ENCODE measurements around the gene LUC7L2. TPM values are rescaled to one million over a fixed set of nuclear protein-coding genes. Genes with fewer than 3 reads are reported as not detected.
A peak's percentile ranks its signal among the peaks of the same experiment; 100 is the strongest.
"Not testable (repeated sequence)": the region's sequence is repeated elsewhere in the genome, so short reads cannot be mapped to it uniquely, and the experiment has no call there.

Gene LUC7L2
- total RNA-seq, 5 donors from 2014 or later (not counting 1 experiment from before 2014, with no cell fraction given), result 131 to 169 (median 142) TPM

- not testable (repeated sequence) for DNase-seq; H3K27me3 Mint-ChIP-seq; H3K4me3 Mint-ChIP-seq; H3K9me3 ChIP-seq; H3K9me3 Mint-ChIP-seq; H3K4me1 ChIP-seq (ENCODE audit: control insufficient read depth in 1 of 2, extremely low read depth in 1 of 2, insufficient read depth in 2 of 2, low read length in 2 of 2); H3K27me3 ChIP-seq (replicated peaks in 1 of 2; ENCODE audit: control insufficient read depth in 2 of 2, extremely low read depth in 1 of 2, insufficient read depth in 2 of 2, low read length in 1 of 2); ATAC-seq (replicated peaks in 1 of 4); H3K4me1 Mint-ChIP-seq; H3K4me3 ChIP-seq (ENCODE audit: control insufficient read depth in 1 of 2, extremely low read depth in 1 of 2, low read length in 1 of 2); H3K27ac Mint-ChIP-seq; H3K27ac ChIP-seq (ENCODE audit: low read length)
- ChIA-PET CTCF (interaction anchor here (0.6 to 0.7 kb wide), 3 partner anchors 106 to 819 kb away, joined by 3 to 7 read pairs (median 3); no protein-coding TSS in a partner anchor), POLR2A (interaction anchor here (0.5 to 0.6 kb wide), 3 partner anchors 123 to 737 kb away, joined by 4 to 10 read pairs (median 6); no protein-coding TSS in a partner anchor)
- WGBS (ENCODE audit: insufficient coverage), result 100% methylated on average over 3 of the region's 6 CpGs
- peaks cover 52% of the 10 kb centered on the region for H3K36me3 Mint-ChIP-seq
- peaks cover 8 to 87% of the 10 kb centered on the region in 2 donors for H3K36me3 ChIP-seq (ENCODE audit: control insufficient read depth in 2 of 2, extremely low read depth in 1 of 2, insufficient read depth in 1 of 2, low read length in 1 of 2)
These were observed 55.2 kb downstream of the LUC7L2 start for GRCh38 chr7:139414743-139415402.

- Mint-ChIP-seq H3K27me3 (no peaks in the 10 kb centered on the region), H3K4me3 (no peak overlapping the region), H3K36me3 (peaks cover 57% of the 10 kb centered on the region), H3K4me1 (no peaks in the 10 kb centered on the region), H3K9me3 (no peaks in the 10 kb centered on the region), H3K27ac (no peak overlapping the region)
- Histone ChIP-seq H3K27me3 (replicated peaks in 1 of 2; ENCODE audit: control insufficient read depth in 2 of 2, extremely low read depth in 1 of 2, insufficient read depth in 2 of 2, low read length in 1 of 2) (no peaks in the 10 kb centered on the region), H3K4me1 (ENCODE audit: control insufficient read depth in 1 of 2, extremely low read depth in 1 of 2, insufficient read depth in 2 of 2, low read length in 2 of 2) (no peaks in the 10 kb centered on the region), H3K36me3 (ENCODE audit: control insufficient read depth in 2 of 2, extremely low read depth in 1 of 2, insufficient read depth in 1 of 2, low read length in 1 of 2) (peaks cover 8 to 84% of the 10 kb centered on the region in 2 donors), H3K27ac (ENCODE audit: low read length) (no peak overlapping the region), H3K4me3 (ENCODE audit: control insufficient read depth in 1 of 2, extremely low read depth in 1 of 2, low read length in 1 of 2) (no peak overlapping the region), H3K9me3 (no peaks in the 10 kb centered on the region)
- ATAC-seq (replicated peaks in 1 of 4) (no peak), DNase-seq (no peak)
- WGBS (ENCODE audit: insufficient coverage), result no CpG with 5 or more reads among the region's 3 CpGs
- ChIA-PET CTCF (interaction anchor here in 1 of 2 donors (0.6 kb wide), 1 partner anchor 257 kb away, joined by 4 read pairs; no protein-coding TSS in a partner anchor), POLR2A (no interaction called here)
These were observed 56.7 kb downstream of the LUC7L2 start for GRCh38 chr7:139416405-139416804.

- Histone ChIP-seq H3K4me1 (ENCODE audit: control insufficient read depth in 1 of 2, extremely low read depth in 1 of 2, insufficient read depth in 2 of 2, low read length in 2 of 2) (no peaks in the 10 kb centered on the region), H3K36me3 (ENCODE audit: control insufficient read depth in 2 of 2, extremely low read depth in 1 of 2, insufficient read depth in 1 of 2, low read length in 1 of 2) (peaks cover 10 to 81% of the 10 kb centered on the region in 2 donors), H3K27me3 (replicated peaks in 1 of 2; ENCODE audit: control insufficient read depth in 2 of 2, extremely low read depth in 1 of 2, insufficient read depth in 2 of 2, low read length in 1 of 2) (no peaks in the 10 kb centered on the region), H3K4me3 (ENCODE audit: control insufficient read depth in 1 of 2, extremely low read depth in 1 of 2, low read length in 1 of 2) (no peak overlapping the region), H3K9me3 (no peaks in the 10 kb centered on the region), H3K27ac (ENCODE audit: low read length) (no peak overlapping the region)
- WGBS (ENCODE audit: insufficient coverage), result 97% methylated on average over 11 of the region's 15 CpGs
- Mint-ChIP-seq H3K4me1 (no peaks in the 10 kb centered on the region), H3K27ac (no peak overlapping the region), H3K9me3 (no peaks in the 10 kb centered on the region), H3K27me3 (no peaks in the 10 kb centered on the region), H3K4me3 (no peak overlapping the region), H3K36me3 (peaks cover 60% of the 10 kb centered on the region)
- DNase-seq, result no peak
- no peak for ATAC-seq (replicated peaks in 1 of 4)
- ChIA-PET POLR2A (no interaction called here), CTCF (no interaction called here)
These were observed 57.8 kb downstream of the LUC7L2 start for GRCh38 chr7:139417478-139417877.

GRCh38 chr7:139421123-139421522 is 61.4 kb downstream of the LUC7L2 start:
- no peak overlapping the region for H3K4me3 ChIP-seq (ENCODE audit: control insufficient read depth in 1 of 2, extremely low read depth in 1 of 2, low read length in 1 of 2)
- ATAC-seq (replicated peaks in 1 of 4), result no peak
- no peak overlapping the region for H3K27ac ChIP-seq (ENCODE audit: low read length)
- peaks cover 5 to 70% of the 10 kb centered on the region in 2 donors for H3K36me3 ChIP-seq (ENCODE audit: control insufficient read depth in 2 of 2, extremely low read depth in 1 of 2, insufficient read depth in 1 of 2, low read length in 1 of 2)
- Mint-ChIP-seq H3K4me3 (no peak overlapping the region), H3K27ac (no peak overlapping the region), H3K36me3 (peaks cover 49% of the 10 kb centered on the region), H3K4me1 (no peaks in the 10 kb centered on the region), H3K9me3 (no peaks in the 10 kb centered on the region), H3K27me3 (no peaks in the 10 kb centered on the region)
- no peaks in the 10 kb centered on the region for H3K9me3 ChIP-seq
- ChIA-PET CTCF (interaction anchor here (0.6 to 1.4 kb wide), 3 partner anchors 13 to 1023 kb away, joined by 3 to 10 read pairs (median 5); no protein-coding TSS in a partner anchor), POLR2A (no interaction called here)
- no peaks in the 10 kb centered on the region for H3K4me1 ChIP-seq (ENCODE audit: control insufficient read depth in 1 of 2, extremely low read depth in 1 of 2, insufficient read depth in 2 of 2, low read length in 2 of 2)
- no peak for DNase-seq
- no CpG with 5 or more reads among the region's 1 CpG for WGBS (ENCODE audit: insufficient coverage)
- no peaks in the 10 kb centered on the region for H3K27me3 ChIP-seq (replicated peaks in 1 of 2; ENCODE audit: control insufficient read depth in 2 of 2, extremely low read depth in 1 of 2, insufficient read depth in 2 of 2, low read length in 1 of 2)

GRCh38 chr7:139422126-139422525 is 62.4 kb downstream of the LUC7L2 start:
- Mint-ChIP-seq H3K27me3 (no peaks in the 10 kb centered on the region), H3K9me3 (no peaks in the 10 kb centered on the region), H3K36me3 (peaks cover 42% of the 10 kb centered on the region), H3K4me3 (no peak overlapping the region), H3K27ac (peak overlapping the region in 1 of 2 donors; percentile 1), H3K4me1 (no peaks in the 10 kb centered on the region)
- 87% methylated on average over 5 of the region's 7 CpGs for WGBS (ENCODE audit: insufficient coverage)
- Histone ChIP-seq H3K36me3 (ENCODE audit: control insufficient read depth in 2 of 2, extremely low read depth in 1 of 2, insufficient read depth in 1 of 2, low read length in 1 of 2) (peaks cover 2 to 65% of the 10 kb centered on the region in 2 donors), H3K27me3 (replicated peaks in 1 of 2; ENCODE audit: control insufficient read depth in 2 of 2, extremely low read depth in 1 of 2, insufficient read depth in 2 of 2, low read length in 1 of 2) (no peaks in the 10 kb centered on the region), H3K9me3 (no peaks in the 10 kb centered on the region), H3K4me1 (ENCODE audit: control insufficient read depth in 1 of 2, extremely low read depth in 1 of 2, insufficient read depth in 2 of 2, low read length in 2 of 2) (no peaks in the 10 kb centered on the region), H3K4me3 (ENCODE audit: control insufficient read depth in 1 of 2, extremely low read depth in 1 of 2, low read length in 1 of 2) (no peak overlapping the region), H3K27ac (ENCODE audit: low read length) (no peak overlapping the region)
- DNase-seq (no peak), ATAC-seq (replicated peaks in 1 of 4) (no peak)
- POLR2A ChIA-PET, result interaction anchor here in 1 of 2 donors (0.5 kb wide), 1 partner anchor 825 kb away, joined by 9 read pairs; no protein-coding TSS in a partner anchor
- CTCF ChIA-PET, result interaction anchor here in 1 of 2 donors (0.8 to 1.4 kb wide), 3 partner anchors 12 to 66 kb away, joined by 3 to 5 read pairs (median 3); no protein-coding TSS in a partner anchor

- H3K36me3 Mint-ChIP-seq, result peaks cover 36% of the 10 kb centered on the region
- Histone ChIP-seq H3K27me3 (replicated peaks in 1 of 2; ENCODE audit: control insufficient read depth in 2 of 2, extremely low read depth in 1 of 2, insufficient read depth in 2 of 2, low read length in 1 of 2) (no peaks in the 10 kb centered on the region), H3K9me3 (no peaks in the 10 kb centered on the region), H3K4me3 (ENCODE audit: control insufficient read depth in 1 of 2, extremely low read depth in 1 of 2, low read length in 1 of 2) (no peak overlapping the region), H3K27ac (ENCODE audit: low read length) (no peak overlapping the region), H3K36me3 (ENCODE audit: control insufficient read depth in 2 of 2, extremely low read depth in 1 of 2, insufficient read depth in 1 of 2, low read length in 1 of 2) (peaks cover 2 to 61% of the 10 kb centered on the region in 2 donors), H3K4me1 (ENCODE audit: control insufficient read depth in 1 of 2, extremely low read depth in 1 of 2, insufficient read depth in 2 of 2, low read length in 2 of 2) (no peaks in the 10 kb centered on the region)
- H3K27ac Mint-ChIP-seq, result peak overlapping the region in 1 of 2 donors; percentile 11
- no peaks in the 10 kb centered on the region for H3K9me3 Mint-ChIP-seq
- WGBS (ENCODE audit: insufficient coverage), result 100% methylated on average over 2 of the region's 4 CpGs
- ChIA-PET POLR2A (interaction anchor here in 1 of 2 donors (0.5 kb wide), 1 partner anchor 16 kb away, joined by 3 read pairs; no protein-coding TSS in a partner anchor), CTCF (interaction anchor here in 1 of 2 donors (0.5 kb wide), 1 partner anchor 33 kb away, joined by 4 read pairs; no protein-coding TSS in a partner anchor)
- no peak overlapping the region for H3K4me3 Mint-ChIP-seq
- DNase-seq (no peak), ATAC-seq (replicated peaks in 1 of 4) (no peak)
- no peaks in the 10 kb centered on the region for H3K4me1 Mint-ChIP-seq
- no peaks in the 10 kb centered on the region for H3K27me3 Mint-ChIP-seq
These were observed 63.4 kb downstream of the LUC7L2 start for GRCh38 chr7:139423091-139423490.

Data from T-cell (primary cell).